Upper lobe of left lung (tissue), 4 donors: ENCODE measurements around the gene ZXDC.

Source experiments
- EP300 ChIP-seq, 4 donors: sonication (generic); formaldehyde crosslinking; IDR thresholded peaks; one replicate each; pipeline ENCODE4 v1.5.1; 2017; ENCODE audit warnings: antibody characterized with exemption in 4 of 4, control low read depth in 2 of 4
- POLR2A ChIP-seq, 4 donors: fragments of 450-650 bp; IDR thresholded peaks; one replicate each; pipeline ENCODE4 v1.5.1; 2016 to 2017; ENCODE audit warnings: antibody characterized with exemption in 4 of 4, mild to moderate bottlenecking in 2 of 4
- POLR2AphosphoS5 ChIP-seq, 2 donors: sonication (generic); formaldehyde crosslinking; IDR thresholded peaks; one replicate each; pipeline ENCODE4 v1.5.1; 2017; ENCODE audit warnings: antibody characterized with exemption in 2 of 2
- TF ChIP-seq, protein P1 (sequence below), 6 experiments: fragments of 450-650 bp in 4 of 6; fragments of 200-600 bp in 2 of 6; sonication (generic) in 2 of 6; IDR thresholded peaks; one replicate each; pipeline ENCODE4 v1.5.1; 2016 to 2019; ENCODE audit warnings: antibody characterized with exemption in 6 of 6

DNA sequence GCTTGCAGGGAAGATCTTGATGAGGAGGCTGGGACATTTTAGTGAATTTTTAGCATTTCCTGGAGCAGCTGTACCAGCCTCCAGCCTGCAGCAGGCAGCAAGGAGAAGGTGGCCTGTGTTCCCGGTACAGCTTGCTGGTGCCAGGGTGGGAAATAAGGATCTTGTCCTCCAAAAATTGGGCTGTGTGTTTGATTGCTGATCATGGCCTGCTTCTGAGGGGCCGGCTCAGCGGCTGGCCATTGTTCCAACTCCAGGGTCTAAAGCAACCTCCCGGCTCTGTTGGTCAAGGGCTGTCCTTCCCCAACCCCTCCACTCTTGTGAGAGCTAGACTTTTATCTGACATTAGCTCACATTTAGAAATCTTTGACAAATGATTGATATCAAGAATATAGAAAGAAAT, 75.9 kb downstream of the ZXDC start:
- TF ChIP-seq, protein P1, sequence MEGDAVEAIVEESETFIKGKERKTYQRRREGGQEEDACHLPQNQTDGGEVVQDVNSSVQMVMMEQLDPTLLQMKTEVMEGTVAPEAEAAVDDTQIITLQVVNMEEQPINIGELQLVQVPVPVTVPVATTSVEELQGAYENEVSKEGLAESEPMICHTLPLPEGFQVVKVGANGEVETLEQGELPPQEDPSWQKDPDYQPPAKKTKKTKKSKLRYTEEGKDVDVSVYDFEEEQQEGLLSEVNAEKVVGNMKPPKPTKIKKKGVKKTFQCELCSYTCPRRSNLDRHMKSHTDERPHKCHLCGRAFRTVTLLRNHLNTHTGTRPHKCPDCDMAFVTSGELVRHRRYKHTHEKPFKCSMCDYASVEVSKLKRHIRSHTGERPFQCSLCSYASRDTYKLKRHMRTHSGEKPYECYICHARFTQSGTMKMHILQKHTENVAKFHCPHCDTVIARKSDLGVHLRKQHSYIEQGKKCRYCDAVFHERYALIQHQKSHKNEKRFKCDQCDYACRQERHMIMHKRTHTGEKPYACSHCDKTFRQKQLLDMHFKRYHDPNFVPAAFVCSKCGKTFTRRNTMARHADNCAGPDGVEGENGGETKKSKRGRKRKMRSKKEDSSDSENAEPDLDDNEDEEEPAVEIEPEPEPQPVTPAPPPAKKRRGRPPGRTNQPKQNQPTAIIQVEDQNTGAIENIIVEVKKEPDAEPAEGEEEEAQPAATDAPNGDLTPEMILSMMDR (IDR thresholded peaks at IDR 0.05), result no peak
- no peak for TF ChIP-seq POLR2A (IDR thresholded peaks at IDR 0.05)
- no peak for TF ChIP-seq POLR2AphosphoS5 (IDR thresholded peaks at IDR 0.05)
- no peak for TF ChIP-seq EP300 (IDR thresholded peaks at IDR 0.05)
